Measurements from ENCODE around the gene PPP1R14D.

Gene PPP1R14D

GRCh38 chr15:40782609-40783227, 45.8 kb downstream of the PPP1R14D start:
- peak; percentile 63 for DNase-seq (ENCODE audit: low read depth)

DNA sequence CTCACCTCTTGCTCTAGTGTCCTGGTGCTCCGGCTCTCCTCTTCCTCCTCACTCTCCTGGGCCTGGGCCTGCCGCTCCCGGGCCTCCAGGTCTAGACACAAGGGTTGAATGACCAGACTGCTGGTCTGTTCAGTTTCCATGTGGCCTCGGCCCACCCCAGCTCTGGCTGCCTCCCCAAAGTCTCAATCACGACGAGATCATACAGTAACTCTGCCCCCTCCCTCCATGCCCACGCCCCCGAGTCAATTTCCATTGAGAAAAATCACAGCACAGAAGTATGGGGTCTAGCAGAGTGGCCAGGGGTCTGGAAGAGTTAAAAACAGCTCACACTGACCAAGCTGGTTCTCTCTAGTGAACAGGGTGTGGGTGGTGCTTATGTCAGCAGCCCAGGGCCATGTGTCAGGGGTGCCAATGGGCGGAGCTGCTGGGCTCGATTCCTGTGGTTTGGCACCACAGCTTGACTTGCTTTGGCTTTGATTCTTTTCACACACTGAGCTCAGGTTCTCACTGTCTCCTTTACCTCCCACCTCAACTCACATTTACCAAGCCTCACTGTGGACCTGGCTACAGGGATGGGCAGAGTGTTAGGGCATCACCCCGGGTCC, 51.9 kb downstream of the PPP1R14D start:
- no peak for DNase-seq (ENCODE audit: low read depth)

DNA sequence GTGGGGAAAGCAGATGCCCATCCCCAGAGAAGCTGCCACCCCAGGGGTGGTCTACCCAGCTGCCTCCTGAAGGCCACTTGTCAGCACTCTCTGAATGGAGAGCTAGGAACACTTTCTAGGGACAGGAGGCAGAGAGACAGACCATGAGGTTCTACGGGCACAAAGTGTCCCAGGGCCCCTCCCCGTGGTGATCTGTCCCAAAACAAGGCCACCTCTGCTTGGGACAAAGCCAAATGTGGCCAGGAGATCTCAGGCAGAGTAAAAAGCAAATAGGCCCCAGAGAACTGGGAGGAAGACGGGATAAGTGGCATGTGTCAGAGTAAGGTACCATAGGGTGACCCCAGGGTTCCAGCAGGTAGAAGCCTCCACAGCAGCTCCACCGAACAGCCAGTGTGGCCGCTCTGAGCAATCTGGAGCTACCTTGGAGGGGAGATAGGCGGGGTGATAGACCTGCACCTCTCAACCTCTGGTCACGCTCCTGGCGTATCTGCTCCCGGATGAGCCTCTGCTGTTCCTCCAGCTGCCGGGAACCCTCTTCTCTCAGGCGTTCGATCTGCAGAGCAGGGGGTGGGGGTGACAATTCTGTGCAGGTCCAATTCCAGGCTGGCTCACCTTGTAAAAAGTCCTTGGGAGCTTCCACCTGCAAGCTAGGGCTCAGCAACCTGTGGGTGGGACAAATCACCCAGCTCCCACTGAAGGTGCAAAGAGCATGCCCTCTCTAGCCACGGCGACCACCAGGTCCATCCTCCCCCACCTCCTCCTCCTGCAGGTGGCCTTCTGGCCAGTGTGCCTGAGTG, 52.6 kb downstream of the PPP1R14D start:
- DNase-seq (ENCODE audit: low read depth): no peak

DNA sequence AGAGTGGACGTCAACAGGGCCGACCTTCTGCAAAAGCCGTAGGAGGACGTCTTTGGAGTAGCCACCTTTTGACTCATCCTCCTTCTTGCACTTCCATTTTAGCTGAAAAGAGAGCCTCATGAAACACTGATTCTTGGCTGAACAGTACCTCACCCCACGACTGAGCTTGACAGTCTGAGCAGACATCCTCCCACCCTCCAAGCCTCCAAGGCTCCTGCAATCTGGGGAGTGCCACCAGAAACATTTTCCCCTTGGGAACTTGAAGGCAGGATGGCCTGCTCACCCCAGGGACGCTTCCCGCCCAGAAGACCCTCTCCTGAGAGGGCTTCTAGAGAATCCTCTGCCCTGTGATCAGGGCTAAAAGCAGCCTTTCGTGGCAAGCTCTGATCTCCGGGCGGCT, 53.5 kb downstream of the PPP1R14D start:
- no peak for DNase-seq (ENCODE audit: low read depth)

DNA sequence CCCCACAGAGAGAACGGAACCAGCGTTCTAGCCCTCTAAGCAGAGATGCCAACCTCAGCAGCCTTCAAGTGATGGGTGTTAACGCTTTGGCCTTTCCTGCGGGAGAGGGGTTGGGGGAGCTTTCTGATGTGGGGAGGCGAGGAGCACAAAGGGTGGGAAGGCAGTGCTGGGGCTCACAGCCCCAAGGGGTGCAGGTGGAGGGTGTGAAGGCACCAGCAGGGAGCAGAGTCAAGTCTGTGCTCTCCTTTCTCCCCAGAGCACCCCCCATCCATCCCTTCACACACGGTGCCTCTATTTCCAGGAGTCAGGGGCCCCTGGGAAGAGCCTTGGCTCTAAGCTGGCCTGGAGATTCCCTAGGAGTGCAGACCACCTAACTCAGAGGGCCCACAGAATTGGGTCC, 54.6 kb downstream of the PPP1R14D start:
- DNase-seq (ENCODE audit: low read depth): no peak

DNA sequence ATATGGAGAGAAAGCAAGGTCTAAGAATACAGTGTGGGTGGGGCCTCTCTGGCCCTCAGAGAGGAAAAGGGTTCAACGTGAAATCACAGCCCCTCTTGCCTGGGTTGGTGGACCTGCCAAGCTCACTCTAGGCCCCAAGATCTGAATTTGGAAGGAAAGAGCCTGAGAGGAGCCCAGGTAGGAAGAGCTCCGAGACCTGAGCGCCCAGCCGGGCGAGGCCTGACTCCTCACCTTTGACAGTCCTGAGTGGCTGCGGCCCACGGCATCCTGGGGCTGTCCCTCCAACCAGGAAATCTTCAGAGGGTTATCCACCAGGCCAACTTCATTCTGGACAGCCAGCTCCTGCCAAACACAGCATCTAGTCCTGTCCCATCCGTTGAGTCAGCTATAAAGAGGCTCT, 55.0 kb downstream of the PPP1R14D start:
- no peak for DNase-seq (ENCODE audit: low read depth)

GRCh38 chr15:40772014-40772413, 56.5 kb downstream of the PPP1R14D start:
- DNase-seq (ENCODE audit: low read depth): no peak

GRCh38 chr15:40771242-40771641, 57.3 kb downstream of the PPP1R14D start:
- no peak for DNase-seq (ENCODE audit: low read depth)

DNA sequence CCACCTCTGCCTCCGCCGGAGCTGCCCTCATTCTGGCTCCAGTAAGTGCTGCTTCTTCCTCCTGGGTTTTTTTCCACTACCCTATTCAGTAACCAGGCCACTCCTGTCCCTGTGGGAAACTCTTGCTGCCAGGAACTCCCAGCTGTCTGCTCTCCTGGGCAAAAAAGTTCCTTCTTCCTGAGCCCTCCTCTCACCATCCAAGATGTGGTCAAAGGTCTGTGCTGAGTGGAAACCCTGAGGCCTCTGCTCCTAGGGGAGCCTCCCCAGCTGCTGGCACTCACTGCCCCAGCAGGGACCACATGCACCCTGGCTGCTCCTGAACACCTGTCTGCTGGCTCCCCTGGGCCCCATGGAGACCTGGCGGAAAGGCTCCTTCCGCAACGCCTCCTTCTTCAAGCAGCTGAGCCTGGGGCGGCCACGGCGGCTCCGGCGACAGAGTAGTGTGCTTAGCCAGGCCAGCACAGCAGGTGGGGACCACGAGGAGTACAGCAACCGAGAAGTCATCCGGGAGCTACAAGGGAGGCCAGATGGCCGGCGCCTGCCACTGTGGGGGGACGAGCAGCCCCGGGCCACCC, 58.3 kb downstream of the PPP1R14D start:
- no peak for DNase-seq (ENCODE audit: low read depth)

DNA sequence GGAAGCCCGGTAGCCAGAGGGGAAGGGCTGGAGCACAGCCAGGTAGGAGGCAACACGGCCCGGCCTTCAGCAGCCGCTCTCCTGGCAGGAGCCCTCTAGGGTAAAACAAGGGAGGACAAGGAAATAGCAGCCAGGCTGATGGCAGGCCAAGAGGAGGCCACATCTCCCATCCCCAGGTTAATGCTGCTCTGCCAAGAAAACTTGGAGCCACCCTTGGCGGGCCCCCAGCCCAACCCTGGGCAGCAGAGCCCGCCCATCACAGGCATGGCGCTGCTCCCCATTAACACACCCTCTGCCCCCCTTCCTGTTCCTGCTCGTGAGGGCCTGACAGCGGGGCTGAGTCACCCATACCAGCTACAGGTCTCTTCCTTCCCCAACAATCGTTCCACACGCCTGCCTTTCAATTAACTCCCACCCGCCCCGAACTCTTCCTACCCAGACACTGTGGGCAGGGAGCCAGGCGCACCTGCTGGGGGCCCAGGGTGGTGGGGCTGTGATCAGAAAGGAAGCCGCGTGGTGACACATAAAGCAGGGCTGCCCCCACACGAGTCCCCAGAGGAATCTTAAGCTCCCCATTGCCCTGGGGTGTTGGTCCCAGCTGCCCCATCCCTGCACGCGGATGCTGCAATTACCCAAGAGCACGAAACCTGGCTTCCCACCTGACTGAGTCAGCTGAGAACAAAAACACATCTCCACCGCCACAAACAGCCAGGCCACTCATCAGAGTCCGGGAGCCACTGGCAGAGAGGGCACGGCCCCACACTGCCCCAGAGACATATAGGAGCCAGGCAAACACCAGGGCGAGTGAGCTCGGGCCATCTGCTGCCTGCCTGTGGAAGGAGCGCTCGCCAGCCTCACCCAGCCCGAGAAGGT, 59.0 kb downstream of the PPP1R14D start, which contains the start of gene C15orf62:
C15orf62 (plus strand) TSS at position 707 of the 873 bp plus-strand sequence. CDS start 516 bp downstream, outside the sequence.
- peak; percentile 65 for DNase-seq (ENCODE audit: low read depth)

GRCh38 chr15:40768521-40769273, 59.8 kb downstream of the PPP1R14D start:
- DNase-seq (ENCODE audit: low read depth): no peak

GRCh38 chr15:40767838-40768500, 60.5 kb downstream of the PPP1R14D start:
- no peak for DNase-seq (ENCODE audit: low read depth)

- no peak for DNase-seq (ENCODE audit: low read depth)
These were observed 61.3 kb downstream of the PPP1R14D start for GRCh38 chr15:40766906-40767837.

GRCh38 chr15:40766194-40766815, 62.2 kb downstream of the PPP1R14D start:
- DNase-seq (ENCODE audit: low read depth): no peak

Data from stimulated activated CD8-positive, alpha-beta memory T cell treated with anti-CD3 and anti-CD28 coated beads, Interleukin-12 subunit alpha, Interleukin-12 subunit beta, amount 100 ng/mL, for 4 hours (primary cell).